GM12878 (cell line): ENCODE measurements around the gene GPR153. TPM values are rescaled to one million over a fixed set of nuclear protein-coding genes. Genes with fewer than 3 reads are reported as not detected.

Source experiments
- BHLHE40 ChIP-seq, 2 experiments: fragments of 450-650 bp in 1 of 2; IDR thresholded peaks; 2 replicates each; pipeline ENCODE4 v1.6.1; 2011 to 2017; ENCODE audit warnings: low read depth in 2 of 2, borderline replicate concordance in 1 of 2, improper control_type of control experiment in 1 of 2, low read length in 1 of 2, mild to moderate bottlenecking in 1 of 2
- EGR1 ChIP-seq, 2 experiments: IDR thresholded peaks; 1 replicate in 1 of 2; 2 replicates in 1 of 2; pipeline ENCODE4 v1.6.1; 2011 to 2012; ENCODE audit warnings: low read depth in 2 of 2, low read length in 2 of 2, borderline replicate concordance in 1 of 2, mild to moderate bottlenecking in 1 of 2, moderate library complexity in 1 of 2
- KLF5 ChIP-seq: fragments of 450-650 bp; IDR thresholded peaks from 2 replicates; pipeline ENCODE4 v1.6.1; 2014; ENCODE audit warnings: mild to moderate bottlenecking; ENCODE audit not compliant: partially characterized antibody
- MEF2B ChIP-seq: fragments of 450-650 bp; IDR thresholded peaks from 2 replicates; pipeline ENCODE4 v1.6.1; 2018; ENCODE audit warnings: mild to moderate bottlenecking, moderate library complexity; ENCODE audit not compliant: partially characterized antibody, poor library complexity, severe bottlenecking
- MYB ChIP-seq: fragments of 150-350 bp; IDR thresholded peaks from 2 replicates; pipeline ENCODE4 v1.6.1; 2014; ENCODE audit warnings: mild to moderate bottlenecking, low read depth, low read length, borderline replicate concordance
- PAX5 ChIP-seq: IDR thresholded peaks from 2 replicates; pipeline ENCODE4 v1.6.1; 2011; ENCODE audit warnings: low read depth, low read length, borderline replicate concordance
- SMAD5 ChIP-seq: IDR thresholded peaks from 2 replicates; pipeline ENCODE4 v1.6.1; 2016; ENCODE audit warnings: antibody characterized with exemption, low read depth
- TAF1 ChIP-seq: IDR thresholded peaks from 2 replicates; pipeline ENCODE4 v1.6.1; 2011; ENCODE audit warnings: mild to moderate bottlenecking, low read depth, low read length, borderline replicate concordance
- polyA plus RNA-seq, 11 experiments: library from polyadenylated mRNA; depleted of rRNA in 4 of 11; unstranded in 6 of 11; stranded (reverse) in 5 of 11; fragments of >200 nt; fragmentation: Nextera tagmentation in 4 of 11; fragmentation: Illumina TruSeq in 1 of 11; extraction: Ambion mirVana in 4 of 11; extraction: Trizol in 1 of 11; gene quantifications; 1 replicate in 1 of 11; 2 replicates in 10 of 11; pipeline versions ENCODE4 v1.2.1 to v1.2.3, GENCODE V29; 2011 to 2016; ENCODE audit warnings: inconsistent platforms in 2 of 11, missing spikeins in 2 of 11, low read depth in 1 of 11
- total RNA-seq, 4 experiments: library from RNA; depleted of rRNA in 3 of 4; stranded (reverse); fragments of >200 nt in 3 of 4; fragmentation: Illumina TruSeq in 1 of 4; extraction: Trizol in 1 of 4; gene quantifications; 2 replicates each; pipeline versions ENCODE4 v1.2.1 to v1.2.3, GENCODE V29; 2013 to 2021
- TF ChIP-seq, protein P1 (sequence below): fragments of 450-650 bp; IDR thresholded peaks from 2 replicates; pipeline ENCODE4 v1.6.1; 2017; ENCODE audit warnings: mild to moderate bottlenecking, moderate library complexity
- TF ChIP-seq, protein P2 (sequence below): fragments of 450-650 bp; IDR thresholded peaks from 2 replicates; pipeline ENCODE4 v1.6.1; 2016; ENCODE audit warnings: mild to moderate bottlenecking
- TF ChIP-seq, protein P3 (sequence below): fragments of 450-650 bp; IDR thresholded peaks from 2 replicates; pipeline ENCODE4 v1.6.1; 2017; ENCODE audit warnings: borderline replicate concordance
- TF ChIP-seq, protein P4 (sequence below): fragments of 450-650 bp; IDR thresholded peaks from 2 replicates; pipeline ENCODE4 v1.6.1; 2017; ENCODE audit warnings: mild to moderate bottlenecking, moderate library complexity
- TF ChIP-seq, protein P5 (sequence below): fragments of 450-650 bp; IDR thresholded peaks from 2 replicates; pipeline ENCODE4 v1.6.1; 2017; ENCODE audit warnings: low read depth, mild to moderate bottlenecking, moderate library complexity

Gene GPR153
- total and polyA plus RNA-seq, 10 of the 15 experiments (the other 5 are each of a cell fraction or from before 2014, with no cell fraction given), result 0.04 to 2.2 (median 0.54) TPM

DNA sequence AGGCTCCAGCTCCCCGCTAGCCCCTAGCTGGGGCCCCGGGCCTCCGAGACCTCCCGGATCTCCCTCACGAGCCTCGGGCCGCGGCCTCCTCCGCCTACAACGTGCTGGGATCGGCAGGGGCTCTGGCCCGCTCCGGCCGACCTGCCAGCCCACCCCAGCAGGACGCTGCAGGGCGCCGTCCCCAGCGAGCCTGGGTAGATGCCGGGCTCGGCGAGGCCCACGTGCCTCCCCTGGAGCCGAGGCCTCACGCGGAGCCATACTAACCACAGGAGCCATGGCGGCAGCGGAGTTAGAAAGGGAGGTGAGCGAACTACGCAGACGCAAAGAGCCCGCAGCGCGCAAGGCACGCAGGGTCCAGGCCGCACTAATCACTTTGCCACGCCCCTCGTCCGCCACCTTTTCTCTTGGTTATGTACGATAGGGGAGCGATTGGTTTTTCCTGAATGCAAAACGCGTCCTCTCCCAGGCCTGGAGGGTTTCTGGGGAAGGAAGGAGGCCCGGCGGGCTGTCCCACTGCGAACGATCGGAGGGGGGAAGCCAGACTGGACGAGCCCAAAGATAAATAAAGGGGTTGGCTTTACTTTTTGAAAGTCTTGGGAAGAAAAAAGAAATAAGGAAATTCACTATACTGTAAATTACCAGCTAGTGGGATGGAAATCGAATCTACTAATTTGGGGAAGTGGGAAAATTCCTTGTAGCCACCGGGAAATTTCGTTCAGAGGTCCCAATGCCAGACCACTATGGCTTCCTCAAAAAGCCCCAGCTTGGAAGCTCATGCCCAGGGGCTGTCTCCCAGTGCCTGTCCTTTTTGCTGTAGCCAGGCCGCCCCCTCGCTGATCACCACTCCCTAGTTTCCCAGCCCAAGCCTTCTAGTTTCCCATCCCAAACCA is 61.4 kb downstream of the GPR153 start, which contains the start of gene RPL22 (continued):
- TF ChIP-seq, protein P1, sequence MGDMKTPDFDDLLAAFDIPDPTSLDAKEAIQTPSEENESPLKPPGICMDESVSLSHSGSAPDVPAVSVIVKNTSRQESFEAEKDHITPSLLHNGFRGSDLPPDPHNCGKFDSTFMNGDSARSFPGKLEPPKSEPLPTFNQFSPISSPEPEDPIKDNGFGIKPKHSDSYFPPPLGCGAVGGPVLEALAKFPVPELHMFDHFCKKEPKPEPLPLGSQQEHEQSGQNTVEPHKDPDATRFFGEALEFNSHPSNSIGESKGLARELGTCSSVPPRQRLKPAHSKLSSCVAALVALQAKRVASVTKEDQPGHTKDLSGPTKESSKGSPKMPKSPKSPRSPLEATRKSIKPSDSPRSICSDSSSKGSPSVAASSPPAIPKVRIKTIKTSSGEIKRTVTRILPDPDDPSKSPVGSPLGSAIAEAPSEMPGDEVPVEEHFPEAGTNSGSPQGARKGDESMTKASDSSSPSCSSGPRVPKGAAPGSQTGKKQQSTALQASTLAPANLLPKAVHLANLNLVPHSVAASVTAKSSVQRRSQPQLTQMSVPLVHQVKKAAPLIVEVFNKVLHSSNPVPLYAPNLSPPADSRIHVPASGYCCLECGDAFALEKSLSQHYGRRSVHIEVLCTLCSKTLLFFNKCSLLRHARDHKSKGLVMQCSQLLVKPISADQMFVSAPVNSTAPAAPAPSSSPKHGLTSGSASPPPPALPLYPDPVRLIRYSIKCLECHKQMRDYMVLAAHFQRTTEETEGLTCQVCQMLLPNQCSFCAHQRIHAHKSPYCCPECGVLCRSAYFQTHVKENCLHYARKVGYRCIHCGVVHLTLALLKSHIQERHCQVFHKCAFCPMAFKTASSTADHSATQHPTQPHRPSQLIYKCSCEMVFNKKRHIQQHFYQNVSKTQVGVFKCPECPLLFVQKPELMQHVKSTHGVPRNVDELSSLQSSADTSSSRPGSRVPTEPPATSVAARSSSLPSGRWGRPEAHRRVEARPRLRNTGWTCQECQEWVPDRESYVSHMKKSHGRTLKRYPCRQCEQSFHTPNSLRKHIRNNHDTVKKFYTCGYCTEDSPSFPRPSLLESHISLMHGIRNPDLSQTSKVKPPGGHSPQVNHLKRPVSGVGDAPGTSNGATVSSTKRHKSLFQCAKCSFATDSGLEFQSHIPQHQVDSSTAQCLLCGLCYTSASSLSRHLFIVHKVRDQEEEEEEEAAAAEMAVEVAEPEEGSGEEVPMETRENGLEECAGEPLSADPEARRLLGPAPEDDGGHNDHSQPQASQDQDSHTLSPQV, result no peak
- peak; percentile 98 for TF ChIP-seq KLF5
- TF ChIP-seq, protein P2, sequence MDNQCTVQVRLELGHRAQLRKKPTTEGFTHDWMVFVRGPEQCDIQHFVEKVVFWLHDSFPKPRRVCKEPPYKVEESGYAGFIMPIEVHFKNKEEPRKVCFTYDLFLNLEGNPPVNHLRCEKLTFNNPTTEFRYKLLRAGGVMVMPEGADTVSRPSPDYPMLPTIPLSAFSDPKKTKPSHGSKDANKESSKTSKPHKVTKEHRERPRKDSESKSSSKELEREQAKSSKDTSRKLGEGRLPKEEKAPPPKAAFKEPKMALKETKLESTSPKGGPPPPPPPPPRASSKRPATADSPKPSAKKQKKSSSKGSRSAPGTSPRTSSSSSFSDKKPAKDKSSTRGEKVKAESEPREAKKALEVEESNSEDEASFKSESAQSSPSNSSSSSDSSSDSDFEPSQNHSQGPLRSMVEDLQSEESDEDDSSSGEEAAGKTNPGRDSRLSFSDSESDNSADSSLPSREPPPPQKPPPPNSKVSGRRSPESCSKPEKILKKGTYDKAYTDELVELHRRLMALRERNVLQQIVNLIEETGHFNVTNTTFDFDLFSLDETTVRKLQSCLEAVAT, result peak; percentile 100
- peak; percentile 13; the same call in 1 of the 2 replicates for TF ChIP-seq PAX5
- TF ChIP-seq BHLHE40 (IDR thresholded peaks at IDR 0.05; ENCODE audit: borderline replicate concordance in 1 of 2, low read depth in 2 of 2, low read length in 1 of 2), result peak; percentile 92 to 98
- TF ChIP-seq, protein P3, sequence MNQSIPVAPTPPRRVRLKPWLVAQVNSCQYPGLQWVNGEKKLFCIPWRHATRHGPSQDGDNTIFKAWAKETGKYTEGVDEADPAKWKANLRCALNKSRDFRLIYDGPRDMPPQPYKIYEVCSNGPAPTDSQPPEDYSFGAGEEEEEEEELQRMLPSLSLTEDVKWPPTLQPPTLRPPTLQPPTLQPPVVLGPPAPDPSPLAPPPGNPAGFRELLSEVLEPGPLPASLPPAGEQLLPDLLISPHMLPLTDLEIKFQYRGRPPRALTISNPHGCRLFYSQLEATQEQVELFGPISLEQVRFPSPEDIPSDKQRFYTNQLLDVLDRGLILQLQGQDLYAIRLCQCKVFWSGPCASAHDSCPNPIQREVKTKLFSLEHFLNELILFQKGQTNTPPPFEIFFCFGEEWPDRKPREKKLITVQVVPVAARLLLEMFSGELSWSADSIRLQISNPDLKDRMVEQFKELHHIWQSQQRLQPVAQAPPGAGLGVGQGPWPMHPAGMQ, result no peak
- TF ChIP-seq MYB, result peak; percentile 40; the same call in 1 of the 2 replicates
- peak; percentile 77 to 89 for TF ChIP-seq EGR1 (IDR thresholded peaks at IDR 0.05; ENCODE audit: borderline replicate concordance in 1 of 2, low read depth in 2 of 2, low read length in 2 of 2)
- TF ChIP-seq, protein P4, sequence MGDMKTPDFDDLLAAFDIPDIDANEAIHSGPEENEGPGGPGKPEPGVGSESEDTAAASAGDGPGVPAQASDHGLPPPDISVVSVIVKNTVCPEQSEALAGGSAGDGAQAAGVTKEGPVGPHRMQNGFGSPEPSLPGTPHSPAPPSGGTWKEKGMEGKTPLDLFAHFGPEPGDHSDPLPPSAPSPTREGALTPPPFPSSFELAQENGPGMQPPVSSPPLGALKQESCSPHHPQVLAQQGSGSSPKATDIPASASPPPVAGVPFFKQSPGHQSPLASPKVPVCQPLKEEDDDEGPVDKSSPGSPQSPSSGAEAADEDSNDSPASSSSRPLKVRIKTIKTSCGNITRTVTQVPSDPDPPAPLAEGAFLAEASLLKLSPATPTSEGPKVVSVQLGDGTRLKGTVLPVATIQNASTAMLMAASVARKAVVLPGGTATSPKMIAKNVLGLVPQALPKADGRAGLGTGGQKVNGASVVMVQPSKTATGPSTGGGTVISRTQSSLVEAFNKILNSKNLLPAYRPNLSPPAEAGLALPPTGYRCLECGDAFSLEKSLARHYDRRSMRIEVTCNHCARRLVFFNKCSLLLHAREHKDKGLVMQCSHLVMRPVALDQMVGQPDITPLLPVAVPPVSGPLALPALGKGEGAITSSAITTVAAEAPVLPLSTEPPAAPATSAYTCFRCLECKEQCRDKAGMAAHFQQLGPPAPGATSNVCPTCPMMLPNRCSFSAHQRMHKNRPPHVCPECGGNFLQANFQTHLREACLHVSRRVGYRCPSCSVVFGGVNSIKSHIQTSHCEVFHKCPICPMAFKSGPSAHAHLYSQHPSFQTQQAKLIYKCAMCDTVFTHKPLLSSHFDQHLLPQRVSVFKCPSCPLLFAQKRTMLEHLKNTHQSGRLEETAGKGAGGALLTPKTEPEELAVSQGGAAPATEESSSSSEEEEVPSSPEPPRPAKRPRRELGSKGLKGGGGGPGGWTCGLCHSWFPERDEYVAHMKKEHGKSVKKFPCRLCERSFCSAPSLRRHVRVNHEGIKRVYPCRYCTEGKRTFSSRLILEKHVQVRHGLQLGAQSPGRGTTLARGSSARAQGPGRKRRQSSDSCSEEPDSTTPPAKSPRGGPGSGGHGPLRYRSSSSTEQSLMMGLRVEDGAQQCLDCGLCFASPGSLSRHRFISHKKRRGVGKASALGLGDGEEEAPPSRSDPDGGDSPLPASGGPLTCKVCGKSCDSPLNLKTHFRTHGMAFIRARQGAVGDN, result 0 out of 2 replicates have a peak, but pooled peaks have one; percentile 54
- peak; percentile 44 for TF ChIP-seq MEF2B
- TF ChIP-seq, protein P5, sequence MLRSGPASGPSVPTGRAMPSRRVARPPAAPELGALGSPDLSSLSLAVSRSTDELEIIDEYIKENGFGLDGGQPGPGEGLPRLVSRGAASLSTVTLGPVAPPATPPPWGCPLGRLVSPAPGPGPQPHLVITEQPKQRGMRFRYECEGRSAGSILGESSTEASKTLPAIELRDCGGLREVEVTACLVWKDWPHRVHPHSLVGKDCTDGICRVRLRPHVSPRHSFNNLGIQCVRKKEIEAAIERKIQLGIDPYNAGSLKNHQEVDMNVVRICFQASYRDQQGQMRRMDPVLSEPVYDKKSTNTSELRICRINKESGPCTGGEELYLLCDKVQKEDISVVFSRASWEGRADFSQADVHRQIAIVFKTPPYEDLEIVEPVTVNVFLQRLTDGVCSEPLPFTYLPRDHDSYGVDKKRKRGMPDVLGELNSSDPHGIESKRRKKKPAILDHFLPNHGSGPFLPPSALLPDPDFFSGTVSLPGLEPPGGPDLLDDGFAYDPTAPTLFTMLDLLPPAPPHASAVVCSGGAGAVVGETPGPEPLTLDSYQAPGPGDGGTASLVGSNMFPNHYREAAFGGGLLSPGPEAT, result peak; percentile 100
- peak; percentile 63 for TF ChIP-seq SMAD5
- TF ChIP-seq TAF1, result peak; percentile 97
